GM21367 (cell line): Measurements from ENCODE around the gene PPP2R1B.
A peak's percentile ranks its signal among the peaks of the same experiment; 100 is the strongest.
"Not testable (repeated sequence)": the region's sequence is repeated elsewhere in the genome, so short reads cannot be mapped to it uniquely, and the experiment has no call there.

Experiments
- ATAC-seq: cut with Tn5 transposase; IDR thresholded peaks from one replicate; pipeline ENCODE4 v1.9.1; 2021; ENCODE audit not compliant: unreplicated experiment

Gene PPP2R1B

GRCh38 chr11:111784311-111784710 lies 18.1 kb upstream of the PPP2R1B start:
- ATAC-seq: not testable (repeated sequence)

GRCh38 chr11:111782109-111782741 lies 16.0 kb upstream of the PPP2R1B start:
- no peak for ATAC-seq

- ATAC-seq: no peak
Observed at GRCh38 chr11:111779118-111779517, 12.9 kb upstream of the PPP2R1B start.

- no peak for ATAC-seq
Observed at GRCh38 chr11:111778047-111778558, 11.9 kb upstream of the PPP2R1B start.

GRCh38 chr11:111777094-111778046 lies 11.2 kb upstream of the PPP2R1B start:
- peak; percentile 41 for ATAC-seq

GRCh38 chr11:111776398-111777093 lies 10.4 kb upstream of the PPP2R1B start:
- ATAC-seq: peak; percentile 94

GRCh38 chr11:111774955-111775710 lies 8.9 kb upstream of the PPP2R1B start:
- ATAC-seq: no peak

- ATAC-seq: no peak
Observed at GRCh38 chr11:111772535-111772934, 6.3 kb upstream of the PPP2R1B start.

GRCh38 chr11:111771205-111771604 lies 5.0 kb upstream of the PPP2R1B start:
- not testable (repeated sequence) for ATAC-seq

- ATAC-seq: no peak
Observed at GRCh38 chr11:111770581-111771134, 4.5 kb upstream of the PPP2R1B start.

GRCh38 chr11:111766834-111767142 lies 599 bp upstream of the PPP2R1B start:
- no peak for ATAC-seq

GRCh38 chr11:111765320-111765983 lies 737 bp downstream of the PPP2R1B start:
- peak; percentile 36 for ATAC-seq

- no peak for ATAC-seq
Observed at GRCh38 chr11:111764621-111765020, 1.6 kb downstream of the PPP2R1B start.

- no peak for ATAC-seq
Observed at GRCh38 chr11:111762981-111763643, 3.1 kb downstream of the PPP2R1B start.

- no peak for ATAC-seq
Observed at GRCh38 chr11:111762526-111762925, 3.7 kb downstream of the PPP2R1B start.

- no peak for ATAC-seq
Observed at GRCh38 chr11:111761036-111761435, 5.2 kb downstream of the PPP2R1B start.

GRCh38 chr11:111759778-111760407 lies 6.3 kb downstream of the PPP2R1B start:
- ATAC-seq: no peak

GRCh38 chr11:111759376-111759775 lies 6.8 kb downstream of the PPP2R1B start:
- no peak for ATAC-seq

GRCh38 chr11:111756097-111756496 lies 10.1 kb downstream of the PPP2R1B start:
- no peak for ATAC-seq
